VCaP (cell line): ENCODE measurements around the gene VWF.

Source experiments
- H3K27ac ChIP-seq: fragments of 450-650 bp; 2 replicates; pipeline ENCODE4 v1.5.1; 2017
- TF ChIP-seq, protein P1 (sequence below): fragments of 450-650 bp; conservative IDR thresholded peaks from 2 replicates; pipeline ENCODE4 v1.5.1; 2017; ENCODE audit warnings: mild to moderate bottlenecking, moderate library complexity

The VWF gene

DNA sequence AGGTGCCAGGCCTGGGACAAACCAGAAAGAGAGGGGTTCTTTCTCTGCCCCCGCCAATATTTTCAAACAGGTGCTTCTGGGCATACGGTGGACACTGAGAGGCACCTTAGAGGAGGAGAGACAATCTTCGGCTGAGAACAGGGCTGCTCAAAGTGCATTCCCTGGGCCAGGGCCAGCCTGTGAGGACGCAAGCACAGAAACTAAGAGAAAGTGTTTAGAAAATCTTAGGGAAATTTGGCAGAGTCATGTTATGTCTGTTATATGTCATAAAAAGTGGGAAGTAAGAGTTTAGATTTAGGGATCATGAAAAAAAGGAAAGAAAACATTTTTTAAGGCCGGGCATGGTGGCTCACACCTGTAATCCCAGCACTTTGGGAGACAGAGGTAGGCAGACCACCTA lies 83.7 kb downstream of the VWF start:
- H3K27ac ChIP-seq = no peak overlapping the region
- TF ChIP-seq, protein P1, sequence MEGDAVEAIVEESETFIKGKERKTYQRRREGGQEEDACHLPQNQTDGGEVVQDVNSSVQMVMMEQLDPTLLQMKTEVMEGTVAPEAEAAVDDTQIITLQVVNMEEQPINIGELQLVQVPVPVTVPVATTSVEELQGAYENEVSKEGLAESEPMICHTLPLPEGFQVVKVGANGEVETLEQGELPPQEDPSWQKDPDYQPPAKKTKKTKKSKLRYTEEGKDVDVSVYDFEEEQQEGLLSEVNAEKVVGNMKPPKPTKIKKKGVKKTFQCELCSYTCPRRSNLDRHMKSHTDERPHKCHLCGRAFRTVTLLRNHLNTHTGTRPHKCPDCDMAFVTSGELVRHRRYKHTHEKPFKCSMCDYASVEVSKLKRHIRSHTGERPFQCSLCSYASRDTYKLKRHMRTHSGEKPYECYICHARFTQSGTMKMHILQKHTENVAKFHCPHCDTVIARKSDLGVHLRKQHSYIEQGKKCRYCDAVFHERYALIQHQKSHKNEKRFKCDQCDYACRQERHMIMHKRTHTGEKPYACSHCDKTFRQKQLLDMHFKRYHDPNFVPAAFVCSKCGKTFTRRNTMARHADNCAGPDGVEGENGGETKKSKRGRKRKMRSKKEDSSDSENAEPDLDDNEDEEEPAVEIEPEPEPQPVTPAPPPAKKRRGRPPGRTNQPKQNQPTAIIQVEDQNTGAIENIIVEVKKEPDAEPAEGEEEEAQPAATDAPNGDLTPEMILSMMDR = no peak

DNA sequence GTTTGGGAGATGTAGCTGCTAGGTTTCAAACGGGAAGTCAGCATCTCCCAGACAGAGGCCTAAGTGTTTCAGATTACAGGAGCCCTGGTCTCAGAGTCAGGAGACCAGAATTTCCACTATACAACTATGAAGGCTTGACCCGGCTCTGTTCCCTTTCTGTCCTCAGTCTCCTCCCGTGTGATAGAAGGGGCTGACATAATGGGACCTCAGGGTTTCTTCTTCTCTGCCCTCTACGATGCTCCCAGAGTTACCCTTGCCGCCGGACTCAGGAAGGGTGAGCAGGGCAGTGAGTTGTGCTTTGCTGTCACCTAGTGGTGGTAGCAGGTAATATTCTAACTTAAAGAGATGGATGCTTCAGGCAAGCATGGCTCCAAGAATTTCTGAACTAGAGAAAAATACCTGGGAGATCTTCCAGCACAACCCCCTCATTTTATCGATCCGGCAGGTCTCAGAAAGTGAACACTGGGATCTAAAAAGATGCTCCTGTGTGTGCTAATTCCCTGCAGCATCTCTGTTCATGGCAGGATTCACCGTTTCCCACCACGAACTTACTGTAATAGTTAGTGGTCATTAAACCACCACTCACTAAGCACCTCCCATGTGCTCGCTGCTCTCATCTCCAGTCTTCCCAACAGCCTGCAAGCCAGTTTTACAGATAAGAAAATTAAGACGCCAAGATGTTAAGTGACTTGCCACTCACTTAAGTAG lies 84.4 kb downstream of the VWF start:
- no peak overlapping the region for H3K27ac ChIP-seq
- TF ChIP-seq, protein P1 = peak; percentile 97

- TF ChIP-seq, protein P1 = peak; percentile 94
- no peak overlapping the region for H3K27ac ChIP-seq
Measured at GRCh38 chr12:6038160-6038559, 86.3 kb downstream of the VWF start.

- no peak overlapping the region for H3K27ac ChIP-seq
- TF ChIP-seq, protein P1 = no peak
Measured at GRCh38 chr12:6037459-6037858, 87.0 kb downstream of the VWF start.

DNA sequence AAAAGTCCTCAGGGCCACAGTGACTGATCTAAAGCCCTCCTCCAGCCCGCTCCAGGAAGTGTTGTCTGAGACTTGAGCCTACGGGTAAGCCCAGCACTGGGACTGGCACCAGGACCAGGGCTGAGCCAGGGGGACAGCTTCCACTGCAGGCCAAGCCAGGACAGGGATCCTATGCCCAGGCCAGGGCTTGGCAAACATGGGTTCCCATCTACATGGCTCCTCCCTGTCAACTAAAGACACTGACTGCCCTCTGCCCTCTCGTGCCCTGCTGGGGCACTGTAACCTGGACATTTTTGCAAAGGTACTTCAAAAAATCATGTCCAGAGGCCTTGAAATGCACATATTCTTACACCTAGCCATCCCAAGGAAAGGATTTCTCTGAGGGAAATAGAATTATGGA lies 88.0 kb downstream of the VWF start:
- TF ChIP-seq, protein P1 = no peak
- H3K27ac ChIP-seq = no peak overlapping the region

DNA sequence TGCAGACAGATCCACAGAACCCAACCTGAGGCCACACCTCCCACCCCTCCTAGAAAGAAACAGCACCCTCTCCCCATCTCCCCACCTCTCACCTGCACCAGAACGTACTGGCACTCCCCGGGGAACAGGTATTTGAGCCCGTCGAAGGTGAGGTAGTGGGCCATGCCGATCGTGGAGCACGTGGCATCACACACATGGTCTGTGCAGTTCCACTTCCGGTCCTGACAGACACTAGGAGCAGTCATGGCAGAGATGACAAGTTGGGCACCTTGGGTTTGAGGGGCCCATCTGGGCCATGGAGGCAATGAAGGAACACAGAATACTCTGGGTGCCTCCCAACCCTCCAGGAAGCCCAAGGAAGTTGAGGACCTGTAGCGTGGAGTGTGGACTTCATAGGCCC lies 89.9 kb downstream of the VWF start:
- TF ChIP-seq, protein P1 = no peak

DNA sequence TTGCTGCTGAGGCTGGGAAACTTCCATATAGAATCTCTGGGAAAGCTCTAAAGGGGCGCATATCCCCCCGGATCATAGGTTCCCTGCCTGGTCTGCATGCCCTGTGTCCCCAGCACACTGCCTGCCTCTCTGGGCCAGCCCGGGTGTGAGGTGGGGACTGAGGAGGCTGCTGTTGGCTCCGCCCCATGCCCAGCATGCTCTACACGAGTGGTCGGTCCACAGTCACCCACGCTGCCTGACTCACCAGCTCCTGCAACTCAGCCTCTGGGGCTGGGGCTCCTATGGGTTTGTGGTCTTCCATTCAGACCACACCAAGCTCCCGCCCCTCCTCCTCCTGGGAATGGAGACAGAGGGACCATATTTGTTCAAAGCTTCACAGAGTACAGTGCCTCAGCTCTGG lies 90.9 kb downstream of the VWF start:
- TF ChIP-seq, protein P1 = no peak
- no peak overlapping the region for H3K27ac ChIP-seq

More for the DNA sequence above, 89.9 kb downstream of the VWF start:
- no peak overlapping the region for H3K27ac ChIP-seq
